ENCODE measurements around the gene HSBP1L1.

HSBP1L1 gene

GRCh38 chr18:79964330-79965118, at the start of gene HSBP1L1:
TSS of gene HSBP1L1 (plus strand) at chr18:79964643. CDS start at chr18:79964736, 93 bp downstream.
- TF ChIP-seq ZBTB7A (IDR thresholded peaks at IDR 0.05; ENCODE audit: low read depth): peak; percentile 96
- TF ChIP-seq CREB1 (IDR thresholded peaks at IDR 0.05; ENCODE audit: low read depth): no peak
- TF ChIP-seq YY1 (IDR thresholded peaks at IDR 0.05; ENCODE audit: low read depth): no peak
- no peak for TF ChIP-seq TCF12 (IDR thresholded peaks at IDR 0.05; ENCODE audit: low read depth)
- peak; percentile 53 for TF ChIP-seq TEAD4 (IDR thresholded peaks at IDR 0.05)
- TF ChIP-seq FOXM1 (IDR thresholded peaks at IDR 0.05; ENCODE audit: borderline replicate concordance, low read depth): no peak
- TF ChIP-seq REST (IDR thresholded peaks at IDR 0.05; ENCODE audit: low read depth): no peak
- TF ChIP-seq TAF1 (IDR thresholded peaks at IDR 0.05; ENCODE audit: low read depth): peak; percentile 18; the same call in 1 of the 2 replicates
- TF ChIP-seq USF1 (IDR thresholded peaks at IDR 0.05): no peak
- no peak for TF ChIP-seq EGR1 (IDR thresholded peaks at IDR 0.05)
- TF ChIP-seq CEBPB (IDR thresholded peaks at IDR 0.05): no peak
- TF ChIP-seq NFIC (IDR thresholded peaks at IDR 0.05): no peak
- TF ChIP-seq RAD21 (IDR thresholded peaks at IDR 0.05; ENCODE audit: low read depth): peak; percentile 14; the same call in 1 of the 2 replicates
- TF ChIP-seq MAX (IDR thresholded peaks at IDR 0.05): peak; percentile 68; the same call in 1 of the 2 replicates
- TF ChIP-seq EP300 (IDR thresholded peaks at IDR 0.05; ENCODE audit: borderline replicate concordance): no peak

GRCh38 chr18:79915161-79916127, 49.0 kb upstream of the HSBP1L1 start:
- TF ChIP-seq ZBTB7A (IDR thresholded peaks at IDR 0.05; ENCODE audit: low read depth) (no peak), CREB1 (IDR thresholded peaks at IDR 0.05; ENCODE audit: low read depth) (no peak), CEBPB (IDR thresholded peaks at IDR 0.05) (no peak), FOXM1 (IDR thresholded peaks at IDR 0.05; ENCODE audit: borderline replicate concordance, low read depth) (no peak), NFIC (IDR thresholded peaks at IDR 0.05) (no peak), RAD21 (IDR thresholded peaks at IDR 0.05; ENCODE audit: low read depth) (no peak), YY1 (IDR thresholded peaks at IDR 0.05; ENCODE audit: low read depth) (no peak), USF1 (IDR thresholded peaks at IDR 0.05) (no peak), REST (IDR thresholded peaks at IDR 0.05; ENCODE audit: low read depth) (no peak), TCF12 (IDR thresholded peaks at IDR 0.05; ENCODE audit: low read depth) (no peak), TEAD4 (IDR thresholded peaks at IDR 0.05) (no peak), EP300 (IDR thresholded peaks at IDR 0.05; ENCODE audit: borderline replicate concordance) (no peak), MAX (IDR thresholded peaks at IDR 0.05) (no peak), TAF1 (IDR thresholded peaks at IDR 0.05; ENCODE audit: low read depth) (no peak), EGR1 (IDR thresholded peaks at IDR 0.05) (no peak)

GRCh38 chr18:79916128-79916494, 48.3 kb upstream of the HSBP1L1 start:
- TF ChIP-seq TEAD4 (IDR thresholded peaks at IDR 0.05) (no peak), CEBPB (IDR thresholded peaks at IDR 0.05) (no peak), NFIC (IDR thresholded peaks at IDR 0.05) (no peak), REST (IDR thresholded peaks at IDR 0.05; ENCODE audit: low read depth) (no peak), TCF12 (IDR thresholded peaks at IDR 0.05; ENCODE audit: low read depth) (no peak), EGR1 (IDR thresholded peaks at IDR 0.05) (no peak), ZBTB7A (IDR thresholded peaks at IDR 0.05; ENCODE audit: low read depth) (no peak), FOXM1 (IDR thresholded peaks at IDR 0.05; ENCODE audit: borderline replicate concordance, low read depth) (no peak)

Measured in Ishikawa (cell line).